ENCODE data around the gene WDR38. TPM values are rescaled to one million over a fixed set of nuclear protein-coding genes. Genes with fewer than 3 reads are reported as not detected.
"Not testable (repeated sequence)": the region's sequence is repeated elsewhere in the genome, so short reads cannot be mapped to it uniquely, and the experiment has no call there.

The WDR38 gene
- total RNA-seq, 1 donor from 2014 or later, result not detected

DNA sequence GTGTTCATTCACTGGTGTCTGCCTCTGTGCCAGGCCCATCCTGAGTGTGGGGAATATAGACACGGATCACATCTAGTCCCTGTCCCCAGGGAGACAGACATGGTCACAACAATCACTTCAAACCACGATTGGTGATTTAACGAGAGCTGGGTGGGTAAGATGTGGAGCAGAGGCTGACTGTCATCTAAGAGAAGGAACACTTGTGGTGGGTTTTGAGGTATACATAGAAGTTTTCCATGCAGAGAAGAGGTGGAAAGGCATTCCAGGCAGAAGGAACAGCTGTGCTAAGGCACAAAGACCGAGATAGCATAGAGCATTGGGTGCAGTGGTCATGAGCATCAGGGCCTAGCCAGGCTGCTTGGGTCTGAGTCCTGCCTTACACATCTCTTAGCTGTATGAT, 22.7 kb upstream of the WDR38 start:
- no peak for DNase-seq (ENCODE audit: low spot score)
- intact Hi-C loops (cut with DNase I), result loop anchor here (5.0 kb wide), 1 partner anchor 53 kb away; the partner anchor contains the start of gene OLFML2A

DNA sequence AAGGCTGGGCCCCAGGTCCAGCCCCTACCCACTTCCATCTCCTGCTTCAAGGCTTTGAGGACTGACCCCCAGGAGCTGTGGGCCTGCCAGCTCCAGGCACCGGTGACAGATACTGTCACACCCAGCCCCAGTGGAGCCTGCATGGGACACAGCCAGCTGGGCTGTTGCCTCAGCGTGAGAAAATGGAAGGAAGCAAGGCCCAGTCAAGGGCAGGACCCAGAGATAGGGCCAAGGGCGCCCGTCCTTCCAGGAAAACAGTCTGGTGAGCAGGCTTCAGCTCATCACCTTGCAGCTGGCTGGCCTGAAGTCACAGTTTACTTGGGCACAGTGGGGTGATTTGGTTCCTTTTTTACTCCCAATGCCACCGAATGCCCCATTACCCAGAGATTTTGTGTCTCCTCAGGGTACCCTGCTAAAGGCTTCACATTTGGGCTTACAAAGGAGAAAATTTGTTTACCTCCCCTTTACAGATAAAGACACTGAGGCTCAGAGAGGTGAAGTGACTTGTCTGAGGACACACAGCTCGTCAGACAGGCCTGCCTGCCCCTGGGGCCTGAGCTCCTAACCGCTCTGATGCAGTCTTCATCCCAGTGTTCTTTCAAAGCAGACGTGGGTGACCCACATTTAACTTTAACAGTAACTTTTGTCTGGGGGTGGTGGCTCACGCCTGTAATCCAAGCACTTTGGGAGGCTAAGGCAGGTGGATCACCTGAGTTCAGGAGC, 21.5 kb upstream of the WDR38 start:
- intact Hi-C loops (cut with DNase I), result loop anchor here (5.0 kb wide), 1 partner anchor 55 kb away; the partner anchor contains the start of gene OLFML2A
- DNase-seq (ENCODE audit: low spot score), result peak; percentile 91

DNA sequence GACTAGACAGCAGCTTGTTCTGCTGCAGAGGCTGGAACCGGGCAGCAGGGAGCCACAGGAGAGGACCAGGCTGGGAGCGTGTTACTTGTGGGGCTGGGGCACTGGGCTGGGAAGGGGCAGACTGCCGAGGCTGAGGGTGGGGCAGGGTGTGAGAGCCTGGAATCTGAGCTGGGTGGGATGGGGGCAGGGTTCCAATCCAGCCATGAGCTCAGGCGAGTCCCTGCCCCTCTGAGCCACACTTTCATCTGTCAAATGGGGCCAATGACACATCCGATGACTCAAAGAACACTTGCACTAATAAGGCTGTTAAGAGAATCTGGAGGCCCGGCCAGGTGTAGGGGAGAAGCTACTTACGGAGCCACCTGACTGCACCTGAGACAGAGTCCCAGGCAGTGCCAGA, 18.7 kb upstream of the WDR38 start:
- no peak for DNase-seq (ENCODE audit: low spot score)
- intact Hi-C loops (cut with DNase I), result loop anchor here (5.0 kb wide), 1 partner anchor 57 kb away; the partner anchor contains the start of gene OLFML2A

- peak; percentile 88 for DNase-seq (ENCODE audit: low spot score)
- intact Hi-C loops (cut with DNase I), result no loop called here
Observed at GRCh38 chr9:124835026-124835557, 18.2 kb upstream of the WDR38 start.

GRCh38 chr9:124838132-124838531, 15.1 kb upstream of the WDR38 start:
- intact Hi-C loops (cut with DNase I); DNase-seq (ENCODE audit: low spot score): not testable (repeated sequence)

- DNase-seq (ENCODE audit: low spot score); intact Hi-C loops (cut with DNase I): not testable (repeated sequence)
Observed at GRCh38 chr9:124838567-124839275, 14.5 kb upstream of the WDR38 start.

GRCh38 chr9:124839612-124840299, 13.5 kb upstream of the WDR38 start:
- no peak for DNase-seq (ENCODE audit: low spot score)
- intact Hi-C loops (cut with DNase I), result no loop called here

DNA sequence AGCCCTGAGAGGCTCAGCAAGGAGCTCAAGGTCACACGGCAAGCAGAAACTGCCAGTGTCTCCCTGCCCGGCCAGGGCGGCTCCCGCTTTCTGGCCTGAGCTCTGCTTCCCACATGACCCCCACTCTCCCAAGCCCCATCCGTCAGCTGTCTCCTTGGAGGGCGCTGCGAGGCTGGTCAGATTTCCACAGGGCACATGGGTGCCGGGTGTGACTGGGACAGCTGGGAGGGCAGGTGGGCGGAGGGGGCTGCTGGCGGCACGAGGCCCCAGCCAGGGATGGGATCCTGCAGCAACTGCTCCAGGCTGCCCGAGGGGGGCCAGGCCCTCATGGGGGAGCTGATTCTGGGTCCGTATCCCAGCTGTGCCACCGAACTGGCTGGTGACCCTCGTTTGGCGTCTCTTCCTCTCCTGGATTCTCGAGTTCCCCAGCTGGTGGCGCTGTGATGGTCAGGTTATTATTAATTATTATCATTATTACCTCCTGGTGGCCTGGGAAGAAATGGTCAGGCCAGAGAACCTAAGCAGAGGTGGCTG, 12.9 kb upstream of the WDR38 start:
- DNase-seq (ENCODE audit: low spot score), result no peak
- intact Hi-C loops (cut with DNase I), result no loop called here

- intact Hi-C loops (cut with DNase I), result no loop called here
- DNase-seq (ENCODE audit: low spot score), result no peak
Observed at GRCh38 chr9:124841075-124841821, 12.0 kb upstream of the WDR38 start.

- intact Hi-C loops (cut with DNase I), result no loop called here
- DNase-seq (ENCODE audit: low spot score), result no peak
Observed at GRCh38 chr9:124843456-124844034, 9.7 kb upstream of the WDR38 start.

DNA sequence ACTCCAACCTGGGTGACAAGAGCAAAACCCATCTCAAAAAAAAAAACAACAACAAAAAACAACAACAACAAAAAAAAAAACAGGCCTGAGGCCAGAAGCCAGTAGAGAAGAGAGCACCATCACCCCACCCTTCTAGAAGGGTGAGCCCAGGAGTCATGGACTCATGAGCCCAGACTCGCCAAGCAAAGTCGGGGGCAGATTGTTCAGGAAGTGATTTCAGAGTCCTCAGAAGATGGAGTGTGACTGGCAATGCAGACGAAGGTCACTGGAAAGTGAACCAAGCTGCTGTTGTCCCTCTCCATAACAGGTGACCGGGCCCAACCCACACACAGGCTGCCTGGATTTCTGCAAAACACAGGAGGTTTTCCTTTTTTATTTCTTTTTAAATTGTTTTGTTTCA, 9.0 kb upstream of the WDR38 start:
- no peak for DNase-seq (ENCODE audit: low spot score)
- intact Hi-C loops (cut with DNase I), result no loop called here

GRCh38 chr9:124846467-124846866, 6.8 kb upstream of the WDR38 start:
- intact Hi-C loops (cut with DNase I); DNase-seq (ENCODE audit: low spot score): not testable (repeated sequence)

- DNase-seq (ENCODE audit: low spot score), result no peak
- intact Hi-C loops (cut with DNase I), result no loop called here
Observed at GRCh38 chr9:124846969-124847368, 6.3 kb upstream of the WDR38 start.

DNA sequence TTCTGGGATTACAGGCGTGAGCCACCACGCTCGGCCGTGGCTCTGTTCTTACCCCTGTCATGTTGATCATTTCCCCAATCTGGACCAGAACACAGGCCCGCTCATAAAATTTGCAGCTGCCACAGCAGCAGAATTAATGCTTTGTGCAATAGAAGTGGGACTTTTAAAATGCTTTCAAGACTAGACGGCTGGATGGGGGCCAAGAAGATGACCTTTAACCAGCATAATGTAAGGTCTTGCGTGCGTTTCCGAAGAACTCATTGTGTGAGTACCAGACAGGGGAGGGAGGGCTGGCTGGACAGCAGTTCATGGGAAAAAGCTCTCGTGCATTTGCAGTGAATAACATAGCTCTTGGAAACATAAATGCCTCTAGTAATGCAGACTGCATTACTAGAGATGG, 3.5 kb upstream of the WDR38 start:
- intact Hi-C loops (cut with DNase I), result no loop called here
- DNase-seq (ENCODE audit: low spot score), result no peak

- intact Hi-C loops (cut with DNase I), result no loop called here
- no peak for DNase-seq (ENCODE audit: low spot score)
Observed at GRCh38 chr9:124852121-124852828, 985 bp upstream of the WDR38 start.

DNA sequence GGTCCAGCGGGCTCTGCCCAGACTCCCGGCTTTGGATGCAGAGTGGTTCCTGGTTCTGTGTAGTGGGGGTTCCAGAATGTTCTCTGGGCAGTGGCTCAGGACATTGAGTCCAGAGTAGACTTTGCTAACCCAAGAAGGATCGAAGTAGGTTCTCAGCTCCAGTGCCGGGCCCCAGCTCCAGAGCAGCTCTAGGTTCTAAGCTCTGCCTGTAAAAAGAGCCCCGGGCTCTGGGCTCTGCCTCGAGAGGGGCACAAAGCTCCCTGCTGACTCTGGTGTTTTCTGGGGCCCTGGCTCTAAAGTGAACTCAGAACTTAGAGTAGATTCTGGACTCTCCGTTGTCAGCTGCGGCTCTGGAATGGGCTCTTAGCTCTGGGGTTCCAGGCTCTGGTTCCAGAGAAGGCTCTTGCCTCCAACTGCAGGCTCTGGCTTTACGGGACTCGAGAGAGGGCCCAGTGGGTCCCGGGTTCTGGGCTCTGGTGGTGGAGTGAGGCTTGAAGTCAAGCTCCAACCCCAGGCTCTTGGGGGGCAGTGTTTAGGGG, 414 bp downstream of the WDR38 start:
- no peak for DNase-seq (ENCODE audit: low spot score)
- intact Hi-C loops (cut with DNase I), result loop anchor here (1.0 kb wide), 1 partner anchor 79 kb away; no protein-coding TSS in a partner anchor

DNA sequence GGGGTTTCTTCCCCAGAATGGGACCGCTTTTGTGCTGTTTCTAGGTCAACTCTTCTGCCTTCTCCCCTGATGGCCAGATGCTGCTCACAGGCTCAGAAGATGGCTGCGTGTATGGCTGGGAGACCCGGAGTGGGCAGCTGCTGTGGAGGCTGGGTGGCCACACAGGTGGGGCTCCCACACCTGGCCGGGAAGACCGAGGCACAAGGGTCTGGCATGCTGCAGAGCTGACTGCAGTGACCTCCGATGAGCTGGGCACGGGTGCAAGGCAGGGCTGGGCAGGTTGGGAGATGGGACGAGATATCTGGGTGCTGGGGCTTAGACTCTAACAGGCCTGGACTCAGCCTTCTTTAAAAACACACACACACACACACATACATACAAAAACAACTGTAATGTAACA, 901 bp downstream of the WDR38 start:
- no peak for DNase-seq (ENCODE audit: low spot score)
- intact Hi-C loops (cut with DNase I), result no loop called here

- DNase-seq (ENCODE audit: low spot score), result no peak
- intact Hi-C loops (cut with DNase I), result no loop called here
Observed at GRCh38 chr9:124854822-124855221, 1.6 kb downstream of the WDR38 start.
